ENCODE results near the gene PRELID3B.

PRELID3B gene

DNA sequence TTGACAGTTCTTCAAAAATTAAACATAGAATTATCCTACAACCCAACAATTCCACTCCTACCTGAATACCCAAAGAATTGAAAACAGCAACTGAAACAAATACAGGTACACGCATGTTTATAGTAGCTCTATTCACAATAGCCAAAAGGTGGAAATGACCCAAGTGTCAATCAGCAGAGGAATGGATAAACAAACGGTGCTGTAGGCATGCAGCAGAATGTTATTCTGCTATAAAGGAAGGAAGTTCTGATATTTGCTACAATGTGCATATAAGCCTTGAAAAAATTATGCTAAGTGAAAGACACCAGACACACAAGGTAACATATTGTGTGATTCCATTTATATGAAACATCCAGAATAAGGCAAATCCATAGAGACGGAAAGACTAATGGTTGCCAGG lies 38.5 kb upstream of the PRELID3B start:
- DNase-seq (ENCODE audit: low spot score) = no peak
- TF ChIP-seq, protein P1, sequence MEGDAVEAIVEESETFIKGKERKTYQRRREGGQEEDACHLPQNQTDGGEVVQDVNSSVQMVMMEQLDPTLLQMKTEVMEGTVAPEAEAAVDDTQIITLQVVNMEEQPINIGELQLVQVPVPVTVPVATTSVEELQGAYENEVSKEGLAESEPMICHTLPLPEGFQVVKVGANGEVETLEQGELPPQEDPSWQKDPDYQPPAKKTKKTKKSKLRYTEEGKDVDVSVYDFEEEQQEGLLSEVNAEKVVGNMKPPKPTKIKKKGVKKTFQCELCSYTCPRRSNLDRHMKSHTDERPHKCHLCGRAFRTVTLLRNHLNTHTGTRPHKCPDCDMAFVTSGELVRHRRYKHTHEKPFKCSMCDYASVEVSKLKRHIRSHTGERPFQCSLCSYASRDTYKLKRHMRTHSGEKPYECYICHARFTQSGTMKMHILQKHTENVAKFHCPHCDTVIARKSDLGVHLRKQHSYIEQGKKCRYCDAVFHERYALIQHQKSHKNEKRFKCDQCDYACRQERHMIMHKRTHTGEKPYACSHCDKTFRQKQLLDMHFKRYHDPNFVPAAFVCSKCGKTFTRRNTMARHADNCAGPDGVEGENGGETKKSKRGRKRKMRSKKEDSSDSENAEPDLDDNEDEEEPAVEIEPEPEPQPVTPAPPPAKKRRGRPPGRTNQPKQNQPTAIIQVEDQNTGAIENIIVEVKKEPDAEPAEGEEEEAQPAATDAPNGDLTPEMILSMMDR (IDR thresholded peaks at IDR 0.05) = no peak
- Histone ChIP-seq H3K27ac (no peak overlapping the region), H3K4me3 (no peak overlapping the region)

DNA sequence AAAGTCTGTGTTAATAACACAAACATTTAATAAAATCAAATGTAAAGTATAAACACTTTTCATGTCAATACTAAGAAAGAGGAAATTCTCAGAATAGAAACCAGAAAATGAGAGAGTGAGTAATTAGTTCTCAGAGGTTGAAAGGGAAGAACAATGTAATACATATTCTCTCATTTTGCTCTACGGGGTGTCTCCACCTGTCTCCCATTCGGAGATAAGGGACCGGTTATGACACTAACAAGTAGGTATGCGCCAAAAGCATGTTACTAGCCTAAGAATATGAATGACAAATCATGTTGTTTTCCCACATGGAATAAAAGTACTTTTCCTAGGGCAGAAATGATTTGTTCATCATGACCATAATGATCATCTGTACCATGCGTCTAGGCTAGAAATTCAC lies 35.6 kb upstream of the PRELID3B start:
- TF ChIP-seq, protein P1 (IDR thresholded peaks at IDR 0.05) = no peak
- DNase-seq (ENCODE audit: low spot score) = no peak
- H3K27ac ChIP-seq = no peak overlapping the region
- no peak overlapping the region for H3K4me3 ChIP-seq

DNA sequence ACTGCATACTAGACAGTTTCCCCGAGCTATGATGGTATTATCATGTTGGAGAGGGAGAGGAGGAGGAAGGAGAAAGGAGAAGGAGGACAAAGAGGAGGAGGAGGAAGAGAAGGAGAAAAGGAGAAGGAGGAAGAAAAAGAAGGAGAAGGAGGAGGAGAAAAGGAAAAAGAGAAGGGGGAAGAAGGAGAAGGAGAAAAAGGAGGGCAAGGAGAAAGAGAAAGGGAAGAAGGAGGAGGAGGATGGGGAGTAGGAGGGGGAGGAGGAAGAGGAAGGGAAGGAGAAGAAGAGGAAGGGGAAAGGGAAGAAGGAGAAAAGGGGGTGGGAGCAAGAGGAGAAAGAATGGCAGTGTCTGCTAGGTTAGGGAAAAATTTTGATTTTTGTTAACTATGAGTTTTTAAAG lies 35.1 kb upstream of the PRELID3B start:
- TF ChIP-seq, protein P1 (IDR thresholded peaks at IDR 0.05) = no peak
- no peak overlapping the region for H3K27ac ChIP-seq
- no peak overlapping the region for H3K4me3 ChIP-seq
- no peak for DNase-seq (ENCODE audit: low spot score)

DNA sequence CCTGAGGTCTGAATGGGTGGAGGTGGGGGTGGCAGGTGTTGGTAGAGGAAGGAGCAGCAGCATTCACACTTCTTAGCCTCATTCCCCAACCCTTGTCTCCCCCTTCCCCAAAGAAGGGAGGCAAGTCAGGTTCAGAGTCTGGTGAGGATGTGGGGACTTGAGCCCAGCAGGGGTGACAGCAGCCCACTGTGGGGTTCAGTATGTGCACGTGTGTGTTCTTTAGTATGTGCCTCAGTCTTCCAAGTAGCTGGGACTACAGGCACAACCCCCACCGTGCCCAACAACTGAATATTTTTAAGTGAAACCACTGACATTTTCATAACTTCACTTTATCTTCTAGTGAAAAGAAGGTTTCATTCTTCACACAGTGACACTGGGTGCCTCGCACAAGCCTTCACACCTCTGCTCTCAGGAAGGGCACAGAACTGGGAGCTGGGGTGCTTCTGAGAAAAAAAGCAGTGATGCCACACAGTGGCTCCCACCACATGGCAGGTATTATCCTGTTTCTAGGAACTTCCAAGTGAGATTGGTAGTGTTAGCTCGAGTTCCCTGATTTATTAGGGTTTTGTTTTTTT lies 33.4 kb upstream of the PRELID3B start:
- H3K4me3 ChIP-seq = no peak overlapping the region
- DNase-seq (ENCODE audit: low spot score) = no peak
- TF ChIP-seq, protein P1 (IDR thresholded peaks at IDR 0.05) = no peak
- H3K27ac ChIP-seq = no peak overlapping the region

DNA sequence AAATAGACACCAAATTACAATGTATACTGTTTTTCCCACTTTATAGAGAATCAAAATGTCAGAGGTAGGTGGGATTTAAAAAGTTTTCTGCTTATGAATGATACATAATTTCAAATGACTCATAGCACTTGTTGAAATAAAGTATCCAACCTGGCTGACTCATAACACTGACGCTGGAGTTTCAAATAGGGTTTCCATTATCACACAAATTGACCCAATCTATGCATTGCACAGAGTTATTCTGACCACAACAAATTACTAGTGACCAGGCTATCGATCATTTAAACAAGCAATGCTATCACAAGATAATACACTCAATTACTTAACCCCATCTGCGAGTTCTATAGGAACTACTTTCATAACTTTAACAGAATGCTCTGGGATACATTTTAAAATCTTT lies 31.9 kb upstream of the PRELID3B start:
- DNase-seq (ENCODE audit: low spot score) = no peak
- TF ChIP-seq, protein P1 (IDR thresholded peaks at IDR 0.05) = no peak
- Histone ChIP-seq H3K27ac (no peak overlapping the region), H3K4me3 (no peak overlapping the region)

DNA sequence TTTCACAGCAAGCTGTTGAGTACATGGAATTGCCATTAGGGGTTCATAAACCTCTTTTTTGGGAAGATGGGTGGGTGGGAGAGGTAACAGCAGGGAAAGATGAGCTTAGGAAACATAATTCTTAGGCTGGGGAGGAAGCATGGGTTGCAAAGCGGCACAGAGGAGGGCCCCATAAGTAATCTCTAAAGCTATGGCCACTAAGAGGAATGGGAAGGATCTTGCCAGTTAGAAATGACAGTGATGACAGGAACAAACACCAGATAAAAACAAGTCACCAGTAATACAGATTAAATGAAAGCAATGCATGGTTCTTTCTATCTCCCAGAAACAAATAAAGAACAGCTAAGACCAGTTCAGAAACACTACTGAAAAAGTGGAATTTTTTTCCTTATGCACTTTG lies 31.0 kb upstream of the PRELID3B start:
- TF ChIP-seq, protein P1 (IDR thresholded peaks at IDR 0.05) = no peak
- Histone ChIP-seq H3K4me3 (no peak overlapping the region), H3K27ac (no peak overlapping the region)
- DNase-seq (ENCODE audit: low spot score) = no peak

DNA sequence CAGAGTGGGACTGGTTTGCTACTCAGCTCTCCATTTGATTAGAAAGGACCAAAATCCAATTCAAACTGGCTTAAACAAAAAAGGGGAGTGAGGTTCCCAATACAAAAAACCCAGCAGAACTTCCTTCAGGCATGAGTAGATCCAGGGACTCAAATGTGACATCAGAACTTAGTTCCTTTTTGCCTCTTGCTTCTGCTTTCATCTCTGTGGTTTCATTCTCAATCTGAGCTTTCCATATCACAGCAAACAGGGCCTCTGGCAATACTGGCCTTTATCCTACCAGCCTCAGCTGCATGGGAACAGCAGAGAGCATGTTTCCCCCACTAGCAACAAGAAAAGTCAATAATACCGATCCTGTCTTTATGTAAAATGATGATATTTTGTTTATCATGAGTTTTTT lies 28.6 kb upstream of the PRELID3B start:
- no peak for DNase-seq (ENCODE audit: low spot score)
- Histone ChIP-seq H3K4me3 (no peak overlapping the region), H3K27ac (no peak overlapping the region)
- TF ChIP-seq, protein P1 (IDR thresholded peaks at IDR 0.05) = no peak

All from coronary artery (tissue), 2 donors.